ENCODE measurements around the gene CLIP1. TPM values are rescaled to one million over a fixed set of nuclear protein-coding genes. Genes with fewer than 3 reads are reported as not detected.

The CLIP1 gene
- total and polyA plus RNA-seq, 2 of the 4 experiments (the other 2 are of a cell fraction), result 38.0 to 54.8 TPM

GRCh38 chr12:122402264-122402663 lies 20.2 kb downstream of the CLIP1 start (continued):
- no peak for TF ChIP-seq RCOR1 (IDR thresholded peaks at IDR 0.05; ENCODE audit: insufficient replicate concordance, low read length)

DNA sequence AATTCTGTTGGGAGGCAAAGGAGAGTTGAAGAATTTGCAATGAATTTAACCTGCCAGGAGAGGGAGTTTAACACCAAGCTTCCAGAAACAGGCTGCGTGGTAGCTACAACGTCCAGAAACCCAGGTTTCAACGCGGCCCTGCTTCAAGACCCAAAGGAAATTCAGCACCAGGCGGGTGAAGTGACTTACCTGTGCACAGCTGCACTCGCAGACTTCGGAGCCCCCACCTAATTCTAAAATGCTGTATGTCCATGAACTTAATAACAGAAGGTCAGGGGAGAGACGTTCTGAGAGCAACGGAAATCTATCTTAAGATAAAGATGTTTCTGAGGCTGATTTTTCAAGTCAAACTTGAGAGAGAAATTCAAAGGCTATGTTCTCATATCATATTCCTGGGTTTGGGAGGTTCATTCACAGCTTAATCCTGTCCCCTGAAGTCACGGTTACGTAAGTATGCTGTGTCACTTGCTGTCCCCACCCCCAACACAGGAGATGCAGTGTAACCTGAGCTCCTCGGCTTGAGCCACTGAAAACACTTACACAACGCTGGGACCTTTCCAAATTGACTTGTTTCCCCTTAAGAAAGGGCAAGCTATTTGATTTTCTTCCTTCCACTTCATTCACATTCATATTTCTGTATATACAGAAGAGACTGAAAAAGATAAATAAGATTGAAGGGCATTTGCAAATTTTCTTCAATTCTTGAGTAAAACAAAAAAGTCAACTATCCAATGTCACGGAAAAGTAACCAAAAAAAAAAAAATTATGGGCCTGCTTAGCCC lies 22.7 kb downstream of the CLIP1 start:
- Histone ChIP-seq H3K27ac (ENCODE audit: insufficient read depth, low read length) (peak overlapping the region; percentile 96), H3K56ac (ENCODE audit: extremely low read depth, insufficient read depth, low read length) (peak overlapping the region; percentile 97), H2BK15ac (ENCODE audit: low read depth, low read length) (peak overlapping the region; percentile 56; the same call in 1 of the 3 replicates), H3K4me3 (ENCODE audit: insufficient read depth, low read depth, low read length) (no peak overlapping the region), H3K4me1 (ENCODE audit: control insufficient read depth, insufficient read depth, low read length) (peaks cover 8% of the 10 kb centered on the region), H3K4ac (ENCODE audit: low read depth, low read length) (peak overlapping the region; percentile 97), H3K4me2 (ENCODE audit: low read depth, low read length) (peak overlapping the region; percentile 92), H2AK5ac (ENCODE audit: low read depth, low read length) (peak overlapping the region; percentile 94), H3K79me1 (ENCODE audit: low read depth in 1 of 2, low read length in 2 of 2) (peaks cover 19 to 75% of the 10 kb centered on the region in 2 experiments), H3K27me3 (ENCODE audit: control insufficient read depth, insufficient read depth, low read length) (no peaks in the 10 kb centered on the region), H4K91ac (ENCODE audit: insufficient read depth, low read depth, low read length) (peak overlapping the region; percentile 96), H3K9me1 (ENCODE audit: insufficient read depth, low read length) (peaks cover 18% of the 10 kb centered on the region; the same call in 1 of the 2 replicates), H2AK9ac (replicated peaks; ENCODE audit: low read depth, low read length, poor library complexity) (peak overlapping the region; percentile 95), H2BK120ac (ENCODE audit: low read depth, low read length) (peak overlapping the region; percentile 95), H3K9ac (ENCODE audit: low read depth, low read length) (peak overlapping the region; percentile 85), H2AFZ (replicated peaks; ENCODE audit: low read length, poor library complexity) (peak overlapping the region; percentile 83), H4K5ac (ENCODE audit: low read depth, low read length) (peak overlapping the region; percentile 92), H4K20me1 (ENCODE audit: insufficient read depth, low read length) (no peaks in the 10 kb centered on the region; the same call in 1 of the 2 replicates), H4K8ac (ENCODE audit: low read depth in 2 of 2, low read length in 2 of 2) (peak overlapping the region; percentile 67 to 96), H3K9me3 (ENCODE audit: control insufficient read depth, insufficient read depth, low read length) (no peaks in the 10 kb centered on the region), H2BK5ac (ENCODE audit: low read depth, low read length, poor library complexity, severe bottlenecking) (peak overlapping the region; percentile 96), H2BK20ac (ENCODE audit: low read depth, low read length) (peak overlapping the region; percentile 88), H3K14ac (replicated peaks; ENCODE audit: low read depth, low read length) (peak overlapping the region; percentile 93), H3K23ac (ENCODE audit: low read depth, low read length) (peak overlapping the region; percentile 93), H3K18ac (ENCODE audit: low read depth, low read length) (peak overlapping the region; percentile 90), H3K36me3 (ENCODE audit: control insufficient read depth, insufficient read depth, low read length) (peaks cover 6% of the 10 kb centered on the region)
- ATAC-seq (ENCODE audit: low read depth) (peak; percentile 46), DNase-seq (peak; percentile 94)
- TSS peak; percentile 65 for BruUV-seq (replicated peaks)
- intact Hi-C loops (cut with micrococcal nuclease) (loop anchor here (1.0 to 10.0 kb wide), 4 partner anchors 22 to 355 kb away; partner anchors contain the start of genes DENR, KNTC1 and RSRC2), dilution Hi-C loops (cut with HindIII; ENCODE audit: low sequenced_read_pairs, unreplicated experiment) (no loop called here), in situ Hi-C loops (cut with MboI; ENCODE audit: low sequenced_read_pairs) (no loop called here)
- ChIA-PET CTCF (interaction anchor here (1.0 to 2.9 kb wide), 8 partner anchors 18 to 91 kb away, joined by 4 to 37 read pairs (median 4); partner anchors contain the start of gene CLIP1), POLR2A (ENCODE audit: unreplicated experiment) (interaction anchor here (0.6 to 1.7 kb wide), 9 partner anchors 22 to 768 kb away, joined by 3 to 9 read pairs (median 5); partner anchors contain the start of genes CLIP1 and ZCCHC8)
- 10% methylated on average over 2 of the region's 14 CpGs; no CpG with 5 or more reads in 1 of the 2 experiments for WGBS, 2 experiments (ENCODE audit: extremely low coverage in 2 of 2, insufficient read length in 1 of 2)
- 0 out of 2 replicates have a peak, but pooled peaks have one; percentile 18 for TF ChIP-seq RFX5 (IDR thresholded peaks at IDR 0.05; ENCODE audit: low read depth, low read length)
- TF ChIP-seq MXI1 (IDR thresholded peaks at IDR 0.05; ENCODE audit: borderline replicate concordance, low read depth, low read length), result 0 out of 2 replicates have a peak, but pooled peaks have one; percentile 47
- TF ChIP-seq BHLHE40 (IDR thresholded peaks at IDR 0.05; ENCODE audit: low read depth, low read length), result no peak; the same call in 1 of the 2 replicates
- TF ChIP-seq CEBPB (IDR thresholded peaks at IDR 0.05; ENCODE audit: low read depth, low read length), result peak; percentile 92
- TF ChIP-seq, protein P1, sequence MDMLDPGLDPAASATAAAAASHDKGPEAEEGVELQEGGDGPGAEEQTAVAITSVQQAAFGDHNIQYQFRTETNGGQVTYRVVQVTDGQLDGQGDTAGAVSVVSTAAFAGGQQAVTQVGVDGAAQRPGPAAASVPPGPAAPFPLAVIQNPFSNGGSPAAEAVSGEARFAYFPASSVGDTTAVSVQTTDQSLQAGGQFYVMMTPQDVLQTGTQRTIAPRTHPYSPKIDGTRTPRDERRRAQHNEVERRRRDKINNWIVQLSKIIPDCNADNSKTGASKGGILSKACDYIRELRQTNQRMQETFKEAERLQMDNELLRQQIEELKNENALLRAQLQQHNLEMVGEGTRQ (IDR thresholded peaks at IDR 0.05; ENCODE audit: low read depth, low read length), result no peak
- TF ChIP-seq NFE2L2 (IDR thresholded peaks at IDR 0.05; ENCODE audit: low read depth, low read length), result peak; percentile 89
- no peak; the same call in 1 of the 2 replicates for TF ChIP-seq CHD1 (IDR thresholded peaks at IDR 0.05; ENCODE audit: low read depth, low read length)
- TF ChIP-seq FOS (IDR thresholded peaks at IDR 0.05; ENCODE audit: low read depth, low read length), result no peak
- peak; percentile 91 for TF ChIP-seq RAD21 (IDR thresholded peaks at IDR 0.05; ENCODE audit: low read length)
- TF ChIP-seq CTCF (conservative IDR thresholded peaks at IDR 0.05; ENCODE audit: low read depth, low read length), result peak; percentile 85
- TF ChIP-seq SMC3 (IDR thresholded peaks at IDR 0.05; ENCODE audit: low read depth, low read length), result peak; percentile 79

Measured in IMR-90 (cell line).